Loucy (cell line): ENCODE data around the gene CD52.

Experiments used
- H2AFZ ChIP-seq: fragments of 200-600 bp; sonication (generic); 2 replicates; pipeline ENCODE4 v1.6.0; 2016; ENCODE audit warnings: antibody characterized with exemption, mild to moderate bottlenecking, low read length, moderate library complexity
- H3F3A ChIP-seq: fragments of 200-600 bp; 2 replicates; pipeline ENCODE4 v1.6.0; 2016; ENCODE audit warnings: antibody characterized with exemption, low read depth, mild to moderate bottlenecking
- H3K27me3 ChIP-seq: fragments of 200-600 bp; sonication (generic); 2 replicates; pipeline ENCODE4 v1.6.1; 2014; ENCODE audit warnings: low read length, mild to moderate bottlenecking; ENCODE audit not compliant: insufficient read depth, poor library complexity, severe bottlenecking
- H3K36me3 ChIP-seq: fragments of 200-600 bp; sonication (generic); 2 replicates; pipeline ENCODE4 v1.6.1; 2016; ENCODE audit warnings: low read length; ENCODE audit not compliant: insufficient read depth
- H3K4me1 ChIP-seq: fragments of 200-600 bp; sonication (generic); 2 replicates; pipeline ENCODE4 v1.5.1; 2014; ENCODE audit warnings: low read length, mild to moderate bottlenecking; ENCODE audit not compliant: insufficient read depth, poor library complexity, severe bottlenecking
- H3K4me2 ChIP-seq: fragments of 200-600 bp; sonication (generic); 2 replicates; pipeline ENCODE4 v1.6.0; 2014; ENCODE audit warnings: antibody characterized with exemption, low read length, low read depth, mild to moderate bottlenecking; ENCODE audit not compliant: poor library complexity, severe bottlenecking
- H3K4me3 ChIP-seq: fragments of 200-600 bp; sonication (generic); 2 replicates; pipeline ENCODE4 v1.5.1; 2014; ENCODE audit warnings: low read length, mild to moderate bottlenecking, mixed read lengths; ENCODE audit not compliant: poor library complexity, severe bottlenecking
- H3K79me2 ChIP-seq: fragments of 200-600 bp; sonication (generic); 2 replicates; pipeline ENCODE4 v1.6.1; 2014; ENCODE audit warnings: low read length; ENCODE audit not compliant: insufficient read depth
- H3K9ac ChIP-seq: fragments of 200-600 bp; sonication (generic); 2 replicates; pipeline ENCODE4 v1.6.0; 2014; ENCODE audit warnings: mild to moderate bottlenecking, low read depth, low read length, moderate library complexity; ENCODE audit not compliant: poor library complexity, severe bottlenecking
- H3K9me2 ChIP-seq: fragments of 200-600 bp; sonication (generic); replicated peaks from 2 replicates; pipeline ENCODE4 v1.6.1; 2016; ENCODE audit warnings: low read depth, low read length, mixed read lengths
- H3K9me3 ChIP-seq: fragments of 200-600 bp; sonication (generic); 2 replicates; pipeline ENCODE4 v1.6.1; 2014; ENCODE audit warnings: mild to moderate bottlenecking, antibody characterized with exemption, low read length, low read depth; ENCODE audit not compliant: insufficient read depth
- H4K20me1 ChIP-seq: fragments of 200-600 bp; sonication (generic); 2 replicates; pipeline ENCODE4 v1.6.0; 2014; ENCODE audit warnings: antibody characterized with exemption, low read length, mild to moderate bottlenecking; ENCODE audit not compliant: insufficient read depth, poor library complexity, severe bottlenecking
- EZH2phosphoT487 ChIP-seq: fragments of 200-600 bp; IDR thresholded peaks from 2 replicates; pipeline ENCODE4 v1.6.1; 2018; ENCODE audit warnings: antibody characterized with exemption, mild to moderate bottlenecking, moderate library complexity, borderline replicate concordance
- TF ChIP-seq, protein P1 (sequence below): fragments of 200-600 bp; sonication (generic); conservative IDR thresholded peaks from 2 replicates; pipeline ENCODE4 v1.5.1; 2014; ENCODE audit warnings: mild to moderate bottlenecking, antibody characterized with exemption, low read length

Gene CD52

DNA sequence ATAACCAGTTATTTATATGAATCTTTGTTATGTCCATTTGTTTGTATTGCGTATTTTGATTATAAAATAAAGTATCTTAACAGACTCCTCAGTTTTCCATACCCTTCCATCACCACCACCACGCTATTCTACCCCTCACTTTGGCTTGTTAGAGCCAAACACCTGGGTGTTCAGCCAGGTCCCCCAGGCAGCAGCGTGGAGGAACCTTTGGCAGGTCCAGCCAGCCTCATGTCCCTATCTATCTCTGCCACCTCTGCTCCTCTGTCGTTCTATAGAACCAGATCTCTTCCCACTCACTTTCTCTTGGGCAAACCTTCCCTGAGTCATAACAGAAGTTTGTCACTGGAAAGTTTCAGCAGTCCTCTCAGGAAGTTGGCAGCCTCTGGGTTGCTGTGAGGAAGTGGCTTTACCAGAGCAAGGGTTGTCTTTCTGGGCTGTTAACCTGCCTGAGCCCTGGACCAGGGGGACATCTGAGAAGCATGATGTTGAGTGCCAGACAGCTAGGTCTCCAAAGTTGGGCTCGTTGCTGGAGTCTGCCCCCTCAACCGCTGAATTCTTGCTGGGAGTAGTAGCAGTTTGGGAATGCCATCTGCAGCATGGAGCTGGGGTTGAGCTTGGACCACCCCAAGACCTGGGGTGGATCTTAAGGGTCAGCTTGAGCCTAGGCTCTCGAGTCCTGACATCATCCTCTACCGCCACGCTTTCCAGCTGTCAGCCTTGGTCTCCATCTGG, 38.9 kb upstream of the CD52 start:
- H3K9me2 ChIP-seq = no peaks in the 10 kb centered on the region
- peak overlapping the region; percentile 78 for H3K4me3 ChIP-seq
- H3K36me3 ChIP-seq = peaks cover 42% of the 10 kb centered on the region
- H2AFZ ChIP-seq = no peak overlapping the region
- H3K79me2 ChIP-seq = peaks cover 59% of the 10 kb centered on the region
- no peaks in the 10 kb centered on the region for H3K9me3 ChIP-seq
- H3K4me1 ChIP-seq = peaks cover 65% of the 10 kb centered on the region
- H3K27me3 ChIP-seq = no peaks in the 10 kb centered on the region
- peak overlapping the region; percentile 88 for H3K4me2 ChIP-seq
- no peak for TF ChIP-seq EZH2phosphoT487
- TF ChIP-seq, protein P1, sequence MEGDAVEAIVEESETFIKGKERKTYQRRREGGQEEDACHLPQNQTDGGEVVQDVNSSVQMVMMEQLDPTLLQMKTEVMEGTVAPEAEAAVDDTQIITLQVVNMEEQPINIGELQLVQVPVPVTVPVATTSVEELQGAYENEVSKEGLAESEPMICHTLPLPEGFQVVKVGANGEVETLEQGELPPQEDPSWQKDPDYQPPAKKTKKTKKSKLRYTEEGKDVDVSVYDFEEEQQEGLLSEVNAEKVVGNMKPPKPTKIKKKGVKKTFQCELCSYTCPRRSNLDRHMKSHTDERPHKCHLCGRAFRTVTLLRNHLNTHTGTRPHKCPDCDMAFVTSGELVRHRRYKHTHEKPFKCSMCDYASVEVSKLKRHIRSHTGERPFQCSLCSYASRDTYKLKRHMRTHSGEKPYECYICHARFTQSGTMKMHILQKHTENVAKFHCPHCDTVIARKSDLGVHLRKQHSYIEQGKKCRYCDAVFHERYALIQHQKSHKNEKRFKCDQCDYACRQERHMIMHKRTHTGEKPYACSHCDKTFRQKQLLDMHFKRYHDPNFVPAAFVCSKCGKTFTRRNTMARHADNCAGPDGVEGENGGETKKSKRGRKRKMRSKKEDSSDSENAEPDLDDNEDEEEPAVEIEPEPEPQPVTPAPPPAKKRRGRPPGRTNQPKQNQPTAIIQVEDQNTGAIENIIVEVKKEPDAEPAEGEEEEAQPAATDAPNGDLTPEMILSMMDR = no peak
- peak overlapping the region; percentile 73 for H3K9ac ChIP-seq
- H3F3A ChIP-seq = no peaks in the 10 kb centered on the region
- peaks cover 9% of the 10 kb centered on the region for H4K20me1 ChIP-seq

DNA sequence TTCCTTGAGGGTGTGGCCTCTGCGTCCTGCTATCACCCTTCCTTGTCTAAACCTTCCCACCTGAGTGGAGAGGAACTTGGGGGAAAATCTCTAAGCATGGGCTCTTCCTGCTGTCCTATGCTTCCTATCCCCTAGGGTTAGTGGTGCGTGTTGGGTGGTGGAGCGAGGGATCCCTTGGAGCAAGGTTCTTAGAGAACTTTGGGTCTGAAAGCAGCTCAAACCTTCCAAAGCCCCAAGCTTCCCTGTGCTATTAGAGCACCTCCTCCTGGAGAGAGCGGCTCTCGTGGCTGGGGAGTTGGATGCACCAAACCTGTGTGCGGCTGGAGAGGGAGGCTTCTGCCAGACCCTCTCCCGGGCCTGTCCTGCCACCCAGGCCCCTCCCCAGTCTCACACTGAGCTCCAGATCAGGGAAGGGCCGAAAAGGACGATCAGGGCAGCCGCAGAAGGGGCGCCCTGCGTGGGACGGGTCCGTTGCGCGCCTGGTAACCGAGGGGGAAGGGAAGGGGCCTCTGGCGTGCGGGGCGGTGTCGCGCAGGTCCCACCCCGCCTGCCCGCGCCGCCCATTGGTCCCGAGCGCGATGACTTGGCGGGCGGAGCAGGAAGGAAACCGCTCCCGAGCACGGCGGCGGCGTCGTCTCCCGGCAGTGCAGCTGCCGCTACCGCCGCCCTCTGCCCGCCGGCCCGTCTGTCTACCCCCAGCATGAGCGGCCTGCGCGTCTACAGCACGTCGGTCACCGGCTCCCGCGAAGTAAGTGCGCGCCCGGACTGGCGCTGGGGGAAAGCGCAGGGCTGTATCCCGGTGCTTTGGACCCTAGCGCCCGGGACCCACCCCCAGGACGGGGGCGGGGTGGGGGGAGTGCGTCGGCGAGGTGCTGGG, 38.1 kb upstream of the CD52 start, which contains the start of gene SH3BGRL3:
TSS of gene SH3BGRL3 (plus strand) at position 631 of the 877 bp plus-strand sequence. CDS start at position 701, 70 bp downstream.
- TF ChIP-seq, protein P1 = peak; percentile 65
- TF ChIP-seq EZH2phosphoT487 = no peak
- H2AFZ ChIP-seq = peak within 1 kb of the TSS; percentile 62; the same call in 1 of the 2 replicates

GRCh38 chr1:26280333-26281042, 37.3 kb upstream of the CD52 start:
- H2AFZ ChIP-seq = no peak overlapping the region
- peaks cover 31% of the 10 kb centered on the region for H3K36me3 ChIP-seq
- H3K4me3 ChIP-seq = peak overlapping the region; percentile 78
- H3K4me1 ChIP-seq = peaks cover 79% of the 10 kb centered on the region
- H3K9me3 ChIP-seq = no peaks in the 10 kb centered on the region
- H3K9ac ChIP-seq = peak overlapping the region; percentile 73
- H3K27me3 ChIP-seq = no peaks in the 10 kb centered on the region
- TF ChIP-seq, protein P1 = no peak
- no peak for TF ChIP-seq EZH2phosphoT487
- H3K4me2 ChIP-seq = peak overlapping the region; percentile 88
- H3K9me2 ChIP-seq = no peaks in the 10 kb centered on the region
- H3K79me2 ChIP-seq = peaks cover 59% of the 10 kb centered on the region
- no peaks in the 10 kb centered on the region for H3F3A ChIP-seq
- H4K20me1 ChIP-seq = peaks cover 9% of the 10 kb centered on the region

More for the DNA sequence above, 38.1 kb upstream of the CD52 start, which contains the start of gene SH3BGRL3:
- peaks cover 9% of the 10 kb centered on the region for H4K20me1 ChIP-seq
- no peaks in the 10 kb centered on the region for H3F3A ChIP-seq
- H3K4me3 ChIP-seq = peak within 1 kb of the TSS; percentile 78
- H3K4me2 ChIP-seq = peak within 1 kb of the TSS; percentile 88
- no peaks in the 10 kb centered on the region for H3K9me3 ChIP-seq
- H3K27me3 ChIP-seq = no peaks in the 10 kb centered on the region
- H3K9me2 ChIP-seq = no peaks in the 10 kb centered on the region
- H3K79me2 ChIP-seq = peaks cover 59% of the 10 kb centered on the region
- H3K36me3 ChIP-seq = peaks cover 35% of the 10 kb centered on the region
- peak within 1 kb of the TSS; percentile 73 for H3K9ac ChIP-seq
- H3K4me1 ChIP-seq = peaks cover 72% of the 10 kb centered on the region
